Vagina (tissue), 2 donors: ENCODE results near the gene PTGDR. TPM values are rescaled to one million over a fixed set of nuclear protein-coding genes. Genes with fewer than 3 reads are reported as not detected.

Experiments
- DNase-seq, 2 donors: peaks; one replicate each; pipeline ENCODE4 v3.0.0-alpha.2; 2017; ENCODE audit errors: extremely low spot score in 2 of 2
- H3K27ac ChIP-seq: fragments of 200-600 bp; sonication (generic); one replicate; pipeline ENCODE4 v1.5.1; 2019
- H3K27me3 ChIP-seq: fragments of 200-600 bp; sonication (generic); one replicate; pipeline ENCODE4 v1.5.1; 2019
- H3K36me3 ChIP-seq, 2 donors: fragments of 200-600 bp; sonication (generic); one replicate each; pipeline ENCODE4 v1.5.1; 2017 to 2019
- H3K4me1 ChIP-seq: fragments of 200-600 bp; sonication (generic); one replicate; pipeline ENCODE4 v1.5.1; 2019
- H3K4me3 ChIP-seq, 2 donors: fragments of 200-600 bp; sonication (generic); 1 replicate in 1 of 2; 2 replicates in 1 of 2; pipeline ENCODE4 v1.5.1; 2016 to 2019
- H3K9me3 ChIP-seq: fragments of 200-600 bp; sonication (generic); one replicate; pipeline ENCODE4 v1.5.1; 2019
- POLR2A ChIP-seq, 2 donors: fragments of 450-650 bp; IDR thresholded peaks; one replicate each; pipeline ENCODE4 v1.6.1; 2017; ENCODE audit warnings: antibody characterized with exemption in 2 of 2, mild to moderate bottlenecking in 2 of 2, moderate library complexity in 2 of 2
- POLR2AphosphoS5 ChIP-seq, 2 donors: sonication (generic); formaldehyde crosslinking; IDR thresholded peaks; one replicate each; pipeline ENCODE4 v1.9.0; 2017; ENCODE audit warnings: antibody characterized with exemption in 2 of 2, mild to moderate bottlenecking in 2 of 2, low read depth in 1 of 2; ENCODE audit not compliant: insufficient read depth in 1 of 2
- intact Hi-C: fragments of 100-400 bp; cut with DNase I; formaldehyde crosslinking; loops from one replicate; pipeline ENCODE4 v1.15.1; 2023
- total RNA-seq: library from RNA; depleted of rRNA; stranded (reverse); fragments of >200 nt; gene quantifications from one replicate; pipeline ENCODE4 v1.2.3, GENCODE V29; 2016
- TF ChIP-seq, protein P1 (sequence below), 3 experiments: fragments of 450-650 bp in 2 of 3; fragments of 200-600 bp in 1 of 3; sonication (generic) in 1 of 3; IDR thresholded peaks; one replicate each; pipeline ENCODE4 v1.5.1; 2017 to 2019; ENCODE audit warnings: antibody characterized with exemption in 3 of 3, mild to moderate bottlenecking in 2 of 3, moderate library complexity in 2 of 3

PTGDR gene
- total RNA-seq, 1 donor from 2014 or later = 1.2 TPM

DNA sequence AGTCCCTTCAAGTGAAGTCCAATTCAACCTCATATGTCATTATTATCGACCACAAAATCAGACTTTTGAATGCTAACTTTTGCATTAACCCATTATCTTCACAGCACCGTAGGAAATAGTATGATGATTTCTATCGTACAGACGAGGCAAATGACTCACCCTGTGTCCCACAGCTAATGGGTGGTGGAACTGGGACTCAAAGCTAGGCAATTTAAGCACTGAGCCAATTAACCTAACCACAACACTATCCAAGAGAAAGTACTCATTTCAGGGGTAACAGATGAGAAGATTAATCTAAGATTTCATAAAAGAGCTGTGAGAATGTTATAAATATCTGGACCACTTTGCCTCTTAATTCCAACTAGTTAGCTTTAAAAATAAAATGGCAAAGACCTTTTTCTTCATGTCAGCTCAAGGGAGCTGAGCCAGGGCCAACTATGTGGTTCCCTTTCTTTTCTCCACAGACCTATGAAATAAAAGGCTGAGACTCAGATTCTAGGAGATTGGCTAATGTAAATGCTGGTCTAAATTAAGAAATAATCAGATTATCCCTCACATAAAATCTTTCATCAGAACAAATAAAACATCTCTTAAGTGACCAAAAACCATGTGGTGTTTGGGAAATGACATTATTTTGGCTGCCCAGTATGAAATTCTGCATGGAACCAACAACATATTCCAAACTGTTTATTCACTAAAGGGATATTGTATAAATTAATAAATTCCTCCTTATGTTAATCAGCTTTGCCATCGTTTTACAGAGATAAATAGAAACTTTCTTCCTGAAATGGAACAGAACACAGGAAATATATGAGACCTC is 51.5 kb downstream of the PTGDR start:
- TF ChIP-seq POLR2AphosphoS5 (IDR thresholded peaks at IDR 0.05; ENCODE audit: insufficient read depth in 1 of 2, low read depth in 1 of 2) = no peak
- TF ChIP-seq POLR2A (IDR thresholded peaks at IDR 0.05) = no peak
- TF ChIP-seq, protein P1, sequence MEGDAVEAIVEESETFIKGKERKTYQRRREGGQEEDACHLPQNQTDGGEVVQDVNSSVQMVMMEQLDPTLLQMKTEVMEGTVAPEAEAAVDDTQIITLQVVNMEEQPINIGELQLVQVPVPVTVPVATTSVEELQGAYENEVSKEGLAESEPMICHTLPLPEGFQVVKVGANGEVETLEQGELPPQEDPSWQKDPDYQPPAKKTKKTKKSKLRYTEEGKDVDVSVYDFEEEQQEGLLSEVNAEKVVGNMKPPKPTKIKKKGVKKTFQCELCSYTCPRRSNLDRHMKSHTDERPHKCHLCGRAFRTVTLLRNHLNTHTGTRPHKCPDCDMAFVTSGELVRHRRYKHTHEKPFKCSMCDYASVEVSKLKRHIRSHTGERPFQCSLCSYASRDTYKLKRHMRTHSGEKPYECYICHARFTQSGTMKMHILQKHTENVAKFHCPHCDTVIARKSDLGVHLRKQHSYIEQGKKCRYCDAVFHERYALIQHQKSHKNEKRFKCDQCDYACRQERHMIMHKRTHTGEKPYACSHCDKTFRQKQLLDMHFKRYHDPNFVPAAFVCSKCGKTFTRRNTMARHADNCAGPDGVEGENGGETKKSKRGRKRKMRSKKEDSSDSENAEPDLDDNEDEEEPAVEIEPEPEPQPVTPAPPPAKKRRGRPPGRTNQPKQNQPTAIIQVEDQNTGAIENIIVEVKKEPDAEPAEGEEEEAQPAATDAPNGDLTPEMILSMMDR (IDR thresholded peaks at IDR 0.05) = no peak
- Histone ChIP-seq H3K36me3 (no peaks in the 10 kb centered on the region), H3K27me3 (no peaks in the 10 kb centered on the region), H3K9me3 (no peaks in the 10 kb centered on the region), H3K4me1 (peaks cover 9% of the 10 kb centered on the region), H3K4me3 (no peak overlapping the region), H3K27ac (no peak overlapping the region)
- intact Hi-C loops = no loop called here
- DNase-seq = no peak

DNA sequence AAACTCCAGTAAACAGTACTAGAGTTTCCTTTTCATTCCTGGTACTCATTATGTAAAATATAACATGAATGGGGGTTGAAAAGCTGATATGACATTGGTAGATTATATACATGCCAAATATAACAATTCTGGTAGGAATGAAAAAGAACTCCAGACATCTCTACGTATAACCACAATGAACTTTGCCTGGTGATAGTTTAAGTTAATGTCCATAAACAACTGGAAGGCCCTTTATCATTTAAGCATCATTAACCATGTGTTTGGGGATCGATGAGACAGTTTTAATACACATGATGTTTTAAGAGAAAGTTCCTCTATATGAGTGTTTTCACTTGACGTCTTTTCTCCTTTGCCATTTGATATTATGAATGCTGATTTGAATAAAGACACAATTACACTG is 52.4 kb downstream of the PTGDR start:
- Histone ChIP-seq H3K27ac (no peak overlapping the region), H3K4me3 (no peak overlapping the region), H3K4me1 (peaks cover 3% of the 10 kb centered on the region), H3K27me3 (no peaks in the 10 kb centered on the region), H3K9me3 (no peaks in the 10 kb centered on the region), H3K36me3 (no peaks in the 10 kb centered on the region)
- intact Hi-C loops = no loop called here
- TF ChIP-seq POLR2AphosphoS5 (IDR thresholded peaks at IDR 0.05; ENCODE audit: insufficient read depth in 1 of 2, low read depth in 1 of 2) (no peak), POLR2A (IDR thresholded peaks at IDR 0.05) (no peak)
- TF ChIP-seq, protein P1 (IDR thresholded peaks at IDR 0.05) = no peak
- no peak for DNase-seq

DNA sequence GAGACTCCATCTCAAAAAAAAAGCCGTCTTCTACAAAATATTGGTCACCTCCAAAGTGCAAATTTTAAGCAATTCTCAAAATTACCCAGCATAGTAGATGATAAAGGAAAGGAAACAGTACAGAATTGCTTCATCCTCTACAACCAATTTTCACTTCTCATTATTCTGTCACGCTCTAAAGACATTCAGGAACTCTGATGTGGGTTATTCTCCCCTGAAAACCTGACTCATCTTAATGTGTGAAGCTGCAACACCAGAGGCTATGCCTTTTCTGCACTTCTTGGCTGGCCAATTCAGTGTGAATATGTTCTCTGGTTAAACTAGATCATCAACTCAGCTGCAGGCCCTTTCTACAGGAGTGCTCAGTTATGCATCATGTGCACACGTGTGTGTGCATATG is 57.6 kb downstream of the PTGDR start:
- no peak overlapping the region for H3K4me3 ChIP-seq
- no peaks in the 10 kb centered on the region for H3K36me3 ChIP-seq
- H3K9me3 ChIP-seq = no peaks in the 10 kb centered on the region
- TF ChIP-seq POLR2AphosphoS5 (IDR thresholded peaks at IDR 0.05; ENCODE audit: insufficient read depth in 1 of 2, low read depth in 1 of 2) = no peak
- TF ChIP-seq, protein P1 (IDR thresholded peaks at IDR 0.05) = no peak
- no peak for TF ChIP-seq POLR2A (IDR thresholded peaks at IDR 0.05)
- no peaks in the 10 kb centered on the region for H3K4me1 ChIP-seq
- H3K27ac ChIP-seq = no peak overlapping the region
- intact Hi-C loops = no loop called here
- no peak for DNase-seq
- no peaks in the 10 kb centered on the region for H3K27me3 ChIP-seq

DNA sequence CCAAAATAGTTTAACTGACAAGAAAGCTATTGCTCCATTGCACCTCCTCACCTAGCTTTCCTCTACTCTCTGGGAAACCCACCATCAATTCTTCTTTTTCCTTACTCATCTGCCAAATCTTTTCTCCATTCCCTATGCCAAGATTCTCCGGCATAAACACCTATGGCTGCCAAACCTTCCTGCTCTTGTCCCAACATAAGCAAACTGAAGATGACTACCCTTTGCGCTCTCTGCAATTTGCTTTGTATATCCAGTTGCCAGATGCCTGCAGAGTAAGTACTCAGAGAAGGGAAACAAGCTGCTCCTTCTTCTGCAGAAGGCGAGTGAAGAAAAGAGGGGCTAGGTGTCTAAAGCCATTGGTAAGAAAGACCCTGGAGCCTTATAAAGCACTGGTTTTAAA is 58.1 kb downstream of the PTGDR start:
- H3K4me3 ChIP-seq = no peak overlapping the region
- H3K27ac ChIP-seq = no peak overlapping the region
- no peaks in the 10 kb centered on the region for H3K36me3 ChIP-seq
- TF ChIP-seq POLR2AphosphoS5 (IDR thresholded peaks at IDR 0.05; ENCODE audit: insufficient read depth in 1 of 2, low read depth in 1 of 2) = no peak
- TF ChIP-seq, protein P1 (IDR thresholded peaks at IDR 0.05) = no peak
- no peak for DNase-seq
- H3K27me3 ChIP-seq = no peaks in the 10 kb centered on the region
- intact Hi-C loops = no loop called here
- H3K4me1 ChIP-seq = no peaks in the 10 kb centered on the region
- H3K9me3 ChIP-seq = no peaks in the 10 kb centered on the region

Other genes with a start within 250 kb of the PTGDR start
- gene NID2, start 198.6 kb upstream of the PTGDR start, total RNA-seq = 20.1 TPM
- gene PTGER2, start 46.6 kb downstream of the PTGDR start, total RNA-seq = 10.3 TPM